IMR-90 (cell line): ENCODE measurements around the gene ADAMTS9. TPM values are rescaled to one million over a fixed set of nuclear protein-coding genes. Genes with fewer than 3 reads are reported as not detected.

Experiments used
- ATAC-seq: fragments of 200-7000 bp; cut with Tn5 transposase; 2 replicates; pipeline ENCODE4 v1.9.1; 2020; ENCODE audit warnings: low read depth, mild to moderate bottlenecking, moderate library complexity
- BruUV-seq: library from RNA; stranded (reverse); fragments of 400-500 nt; replicated peaks from 2 replicates; lab custom pipeline; 2021; lab: Mats Ljungman, UMichigan
- CTCF ChIA-PET: fragments of 300-600 bp; formaldehyde crosslinking; extraction: SDS; loops from one replicate; lab custom pipeline; 2021; ENCODE audit warnings: antibody characterized with exemption; lab: Yijun Ruan, JAX
- POLR2A ChIA-PET: fragments of 300-600 bp; sonication (Branson Sonifier 250); formaldehyde crosslinking; loops from one replicate; lab custom pipeline; 2022; ENCODE audit warnings: antibody characterized with exemption; ENCODE audit not compliant: unreplicated experiment; lab: Charles Lee
- DNase-seq: peaks from one replicate; pipeline ENCODE4 v3.0.0; 2013
- H2AFZ ChIP-seq: replicated peaks from 2 replicates; pipeline ENCODE3; 2013; ENCODE audit warnings: low read length, mild to moderate bottlenecking; ENCODE audit not compliant: poor library complexity
- H2AK5ac ChIP-seq: 2 replicates; pipeline ENCODE4 v1.6.1; 2013; ENCODE audit warnings: low read depth, low read length, inconsistent platforms
- H2AK9ac ChIP-seq: replicated peaks from 2 replicates; pipeline ENCODE3; 2013; ENCODE audit warnings: mild to moderate bottlenecking, low read depth, low read length, moderate library complexity; ENCODE audit not compliant: poor library complexity
- H2BK120ac ChIP-seq: 2 replicates; pipeline ENCODE4 v1.6.1; 2013; ENCODE audit warnings: low read depth, low read length, inconsistent platforms
- H2BK15ac ChIP-seq: 3 replicates; pipeline ENCODE4 v1.6.1; 2013; ENCODE audit warnings: low read depth, low read length, inconsistent platforms
- H2BK20ac ChIP-seq: 2 replicates; pipeline ENCODE4 v1.6.1; 2013; ENCODE audit warnings: low read depth, mild to moderate bottlenecking, inconsistent platforms, low read length, moderate library complexity
- H2BK5ac ChIP-seq: 2 replicates; pipeline ENCODE4 v1.6.1; 2013; ENCODE audit warnings: mild to moderate bottlenecking, low read depth, low read length, inconsistent platforms; ENCODE audit not compliant: poor library complexity, severe bottlenecking
- H3K14ac ChIP-seq: replicated peaks from 2 replicates; pipeline ENCODE4 v1.6.1; 2013; ENCODE audit warnings: low read depth, low read length, inconsistent platforms
- H3K18ac ChIP-seq: 2 replicates; pipeline ENCODE4 v1.6.1; 2013; ENCODE audit warnings: low read depth, low read length, control low read depth
- H3K23ac ChIP-seq: 2 replicates; pipeline ENCODE4 v1.6.1; 2013; ENCODE audit warnings: low read depth, low read length, inconsistent platforms
- H3K27ac ChIP-seq: 2 replicates; pipeline ENCODE4 v1.5.1; 2013; ENCODE audit warnings: mild to moderate bottlenecking, control low read depth, low read length; ENCODE audit not compliant: insufficient read depth
- H3K27me3 ChIP-seq: 2 replicates; pipeline ENCODE4 v1.6.1; 2013; ENCODE audit warnings: low read length; ENCODE audit not compliant: control insufficient read depth, insufficient read depth
- H3K36me3 ChIP-seq: 2 replicates; pipeline ENCODE4 v1.6.1; 2013; ENCODE audit warnings: low read length, mixed read lengths; ENCODE audit not compliant: control insufficient read depth, insufficient read depth
- H3K4ac ChIP-seq: 2 replicates; pipeline ENCODE4 v1.6.1; 2013; ENCODE audit warnings: low read depth, low read length, inconsistent platforms
- H3K4me1 ChIP-seq: 2 replicates; pipeline ENCODE4 v1.6.1; 2013; ENCODE audit warnings: low read length, mixed read lengths; ENCODE audit not compliant: control insufficient read depth, insufficient read depth
- H3K4me2 ChIP-seq: 2 replicates; pipeline ENCODE4 v1.6.1; 2013; ENCODE audit warnings: low read depth, mild to moderate bottlenecking, control low read depth, low read length, moderate library complexity
- H3K4me3 ChIP-seq: 2 replicates; pipeline ENCODE4 v1.5.1; 2013; ENCODE audit warnings: low read depth, mild to moderate bottlenecking, control low read depth, low read length, moderate library complexity; ENCODE audit not compliant: insufficient read depth
- H3K56ac ChIP-seq: 2 replicates; pipeline ENCODE4 v1.6.1; 2013; ENCODE audit warnings: low read length, inconsistent platforms; ENCODE audit not compliant: insufficient read depth; ENCODE audit errors: extremely low read depth
- H3K79me1 ChIP-seq, 2 experiments: 2 replicates each; pipeline ENCODE4 v1.6.1; 2013; ENCODE audit warnings: low read length in 2 of 2, inconsistent platforms in 1 of 2, low read depth in 1 of 2
- H3K9ac ChIP-seq: 2 replicates; pipeline ENCODE4 v1.6.1; 2013; ENCODE audit warnings: low read depth, low read length, control low read depth
- H3K9me1 ChIP-seq: 2 replicates; pipeline ENCODE4 v1.6.1; 2013; ENCODE audit warnings: low read length, inconsistent platforms; ENCODE audit not compliant: insufficient read depth
- H3K9me3 ChIP-seq: 2 replicates; pipeline ENCODE4 v1.6.1; 2013; ENCODE audit warnings: low read length; ENCODE audit not compliant: control insufficient read depth, insufficient read depth
- H4K20me1 ChIP-seq: 2 replicates; pipeline ENCODE4 v1.6.1; 2013; ENCODE audit warnings: low read length, inconsistent platforms; ENCODE audit not compliant: insufficient read depth
- H4K5ac ChIP-seq: 2 replicates; pipeline ENCODE4 v1.6.1; 2013; ENCODE audit warnings: mild to moderate bottlenecking, low read depth, low read length, control low read depth
- H4K8ac ChIP-seq, 2 experiments: 2 replicates each; pipeline ENCODE4 v1.6.1; 2013; ENCODE audit warnings: low read depth in 2 of 2, low read length in 2 of 2, control low read depth in 1 of 2, inconsistent platforms in 1 of 2
- H4K91ac ChIP-seq: 2 replicates; pipeline ENCODE4 v1.6.1; 2013; ENCODE audit warnings: low read depth, low read length, inconsistent platforms; ENCODE audit not compliant: insufficient read depth
- CEBPB ChIP-seq: IDR thresholded peaks from 2 replicates; pipeline ENCODE4 v1.6.1; 2012; ENCODE audit warnings: low read depth, low read length, improper control_type of control experiment
- ELK1 ChIP-seq: fragments of 150-350 bp; IDR thresholded peaks from 2 replicates; pipeline ENCODE4 v1.6.1; 2016; ENCODE audit warnings: low read depth, mild to moderate bottlenecking, low read length, moderate library complexity, borderline replicate concordance
- MXI1 ChIP-seq: IDR thresholded peaks from 2 replicates; pipeline ENCODE4 v1.6.1; 2012; ENCODE audit warnings: low read depth, mild to moderate bottlenecking, low read length, moderate library complexity, borderline replicate concordance
- NFE2L2 ChIP-seq: fragments of 150-350 bp; IDR thresholded peaks from 2 replicates; pipeline ENCODE4 v1.6.1; 2016; ENCODE audit warnings: low read depth, mild to moderate bottlenecking, low read length
- POLR2A ChIP-seq: IDR thresholded peaks from 2 replicates; pipeline ENCODE4 v1.6.1; 2012; ENCODE audit warnings: mild to moderate bottlenecking, low read depth, low read length
- RFX5 ChIP-seq: IDR thresholded peaks from 2 replicates; pipeline ENCODE4 v1.8.0; 2012; ENCODE audit warnings: low read depth, mild to moderate bottlenecking, low read length, moderate library complexity
- SMC3 ChIP-seq: fragments of 150-350 bp; IDR thresholded peaks from 2 replicates; pipeline ENCODE4 v1.6.1; 2016; ENCODE audit warnings: low read depth, mild to moderate bottlenecking, antibody characterized with exemption, low read length, moderate library complexity
- WGBS, 2 experiments: methylation state at CpG; one replicate each; pipeline versions ENCODE4 v1.1.5 to v1.1.7; 2013; ENCODE audit warnings: missing lambda C conversion rate in 2 of 2; ENCODE audit not compliant: insufficient read length in 1 of 2; ENCODE audit errors: extremely low coverage in 2 of 2; 5-methylcytosine and 5-hydroxymethylcytosine counted together
- dilution Hi-C: fragments of 300-500 bp; cut with HindIII; formaldehyde crosslinking; loops from one replicate; pipeline ENCODE4 v1.14.3; 2018; ENCODE audit warnings: low sequenced_read_pairs; ENCODE audit not compliant: unreplicated experiment
- in situ Hi-C: fragments of 300-500 bp; cut with MboI; formaldehyde crosslinking; loops from 3 replicates; pipeline ENCODE4 v1.14.3; 2019; ENCODE audit warnings: low sequenced_read_pairs, inconsistent platforms, mixed read lengths
- intact Hi-C: fragments of 100-400 bp; cut with micrococcal nuclease; formaldehyde crosslinking; loops from 2 replicates; pipeline ENCODE4 v1.10.0; 2022
- polyA plus RNA-seq, 3 experiments: library from polyadenylated mRNA; depleted of rRNA; stranded (reverse); fragments of >200 nt; gene quantifications; 2 replicates each; pipeline ENCODE4 v1.2.3, GENCODE V29; 2012; ENCODE audit warnings: low replicate concordance in 1 of 3
- total RNA-seq: library from RNA; depleted of rRNA; stranded (reverse); fragments of >200 nt; gene quantifications from 2 replicates; pipeline ENCODE4 v1.2.3, GENCODE V29; 2012
- TF ChIP-seq, protein P1 (sequence below): fragments of 150-350 bp; IDR thresholded peaks from 2 replicates; pipeline ENCODE4 v1.6.1; 2017; ENCODE audit warnings: mild to moderate bottlenecking, antibody characterized with exemption, low read length, low read depth

Gene ADAMTS9
- total and polyA plus RNA-seq, 2 of the 4 experiments (the other 2 are of a cell fraction) = 0.55 to 1.1 TPM

DNA sequence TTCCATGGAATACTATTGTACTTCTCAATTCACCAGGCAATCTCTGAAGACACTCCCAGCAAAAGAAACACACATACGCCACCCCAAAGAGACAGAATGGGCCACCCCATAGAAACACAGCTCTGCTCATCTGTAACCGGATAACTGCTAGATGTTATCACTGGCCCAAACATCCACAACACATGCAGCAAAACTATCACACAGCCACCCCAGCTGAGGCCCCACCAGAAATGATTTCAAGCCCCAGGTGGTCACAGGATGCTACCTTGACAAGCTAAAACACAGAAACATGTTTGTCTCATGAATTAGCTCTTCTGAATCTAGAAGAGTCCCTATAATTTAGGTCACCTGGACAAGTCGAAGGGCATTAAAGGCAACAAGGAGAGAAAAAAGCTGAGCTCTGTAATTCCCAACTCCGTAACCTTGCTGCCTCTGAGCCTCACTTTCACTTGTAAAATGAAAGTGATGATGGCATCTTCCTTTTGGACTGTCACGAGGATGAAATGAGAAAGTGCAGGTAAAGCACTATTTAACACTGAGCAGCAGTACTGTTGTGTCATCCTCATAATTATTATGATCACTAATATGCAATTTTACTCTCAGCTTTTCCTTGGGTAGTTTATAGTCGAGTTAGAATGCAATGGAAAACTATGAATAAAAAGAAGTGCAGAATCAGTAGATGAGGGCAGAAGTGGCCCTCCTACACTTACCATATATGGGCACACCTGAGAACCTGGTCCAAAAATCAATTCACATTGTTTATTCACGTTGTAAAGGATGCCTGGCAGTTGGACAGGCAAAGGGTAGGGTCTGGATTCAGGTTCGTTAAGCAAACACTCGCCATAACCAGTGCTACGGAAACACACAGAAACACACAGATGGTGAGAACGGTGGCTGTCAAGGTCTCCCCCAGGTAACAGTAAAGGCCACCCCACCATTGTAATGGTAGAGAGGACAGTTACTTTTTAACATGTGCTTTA lies 38.6 kb downstream of the ADAMTS9 start:
- no peak for DNase-seq
- ATAC-seq = no peak
- CTCF ChIA-PET = interaction anchor here (0.6 kb wide), 1 partner anchor 56 kb away, joined by 3 read pairs; no protein-coding TSS in a partner anchor

More for the DNA sequence above, 38.6 kb downstream of the ADAMTS9 start:
- in situ Hi-C loops (no loop called here), dilution Hi-C loops (no loop called here), intact Hi-C loops (no loop called here)
- H3K27me3 ChIP-seq = no peaks in the 10 kb centered on the region
- POLR2A ChIA-PET = no interaction called here
- no peaks in the 10 kb centered on the region for H3K9me3 ChIP-seq
- H3K23ac ChIP-seq = no peak overlapping the region
- H2BK5ac ChIP-seq = no peak overlapping the region
- no peak overlapping the region for H3K4ac ChIP-seq
- peaks cover 4% of the 10 kb centered on the region for H3K4me1 ChIP-seq
- H3K79me1 ChIP-seq = no peaks in the 10 kb centered on the region
- H4K5ac ChIP-seq = no peak overlapping the region
- no peaks in the 10 kb centered on the region for H4K20me1 ChIP-seq
- TF ChIP-seq SMC3 = no peak
- TF ChIP-seq, protein P1, sequence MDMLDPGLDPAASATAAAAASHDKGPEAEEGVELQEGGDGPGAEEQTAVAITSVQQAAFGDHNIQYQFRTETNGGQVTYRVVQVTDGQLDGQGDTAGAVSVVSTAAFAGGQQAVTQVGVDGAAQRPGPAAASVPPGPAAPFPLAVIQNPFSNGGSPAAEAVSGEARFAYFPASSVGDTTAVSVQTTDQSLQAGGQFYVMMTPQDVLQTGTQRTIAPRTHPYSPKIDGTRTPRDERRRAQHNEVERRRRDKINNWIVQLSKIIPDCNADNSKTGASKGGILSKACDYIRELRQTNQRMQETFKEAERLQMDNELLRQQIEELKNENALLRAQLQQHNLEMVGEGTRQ = no peak
- no peak for TF ChIP-seq MXI1
- no peak for TF ChIP-seq NFE2L2
- no peak for TF ChIP-seq CEBPB
- no peak for TF ChIP-seq RFX5
- TF ChIP-seq ELK1 = no peak
- TF ChIP-seq POLR2A = no peak
- H3K56ac ChIP-seq = no peak overlapping the region
- no TSS peak for BruUV-seq
- H3K4me2 ChIP-seq = no peak overlapping the region
- H3K4me3 ChIP-seq = no peak overlapping the region
- WGBS, 2 experiments = 68% methylated on average over 3 of the region's 11 CpGs; no CpG with 5 or more reads in 1 of the 2 experiments
- no peak overlapping the region for H4K8ac ChIP-seq
- no peak overlapping the region for H2AK5ac ChIP-seq
- H3K9me1 ChIP-seq = no peaks in the 10 kb centered on the region
- H2BK120ac ChIP-seq = no peak overlapping the region
- H3K9ac ChIP-seq = no peak overlapping the region
- H2BK15ac ChIP-seq = no peak overlapping the region
- H3K36me3 ChIP-seq = peaks cover 8% of the 10 kb centered on the region; the same call in 1 of the 2 replicates
- no peak overlapping the region for H2AK9ac ChIP-seq
- H2BK20ac ChIP-seq = no peak overlapping the region
- H3K27ac ChIP-seq = no peak overlapping the region
- H2AFZ ChIP-seq = no peak overlapping the region
- no peak overlapping the region for H3K14ac ChIP-seq
- H4K91ac ChIP-seq = no peak overlapping the region
- H3K18ac ChIP-seq = no peak overlapping the region
